Stimulated activated naive CD4-positive, alpha-beta T cell (primary cell): ENCODE results near the gene RNF114.
"Not testable (repeated sequence)": the region's sequence is repeated elsewhere in the genome, so short reads cannot be mapped to it uniquely, and the experiment has no call there.

ENCODE experiments used
- DNase-seq, 6 experiments: peaks; one replicate each; lab custom pipeline; 2025; lab: John Stamatoyannopoulos, UW

The RNF114 gene

DNA sequence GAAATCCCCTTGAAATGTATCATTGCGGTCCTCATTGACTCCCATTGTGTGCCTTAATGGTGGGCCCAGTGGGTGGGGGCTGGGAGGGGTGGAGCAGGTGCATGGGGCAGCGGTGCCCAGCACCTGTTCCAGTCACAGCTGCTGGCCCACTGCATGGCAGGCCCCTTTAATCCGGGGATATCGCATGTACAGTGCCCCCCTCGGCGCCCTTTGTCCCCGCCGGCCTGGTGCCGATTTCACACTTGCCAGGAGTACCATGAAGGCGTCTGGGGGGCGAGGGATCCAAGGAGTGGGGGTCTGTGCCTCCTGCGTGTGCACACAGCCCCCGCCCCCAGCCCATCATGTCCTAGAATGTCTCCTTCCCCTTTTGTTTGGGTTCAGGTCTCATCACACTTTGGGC lies 49.4 kb downstream of the RNF114 start:
- no peak for DNase-seq

DNA sequence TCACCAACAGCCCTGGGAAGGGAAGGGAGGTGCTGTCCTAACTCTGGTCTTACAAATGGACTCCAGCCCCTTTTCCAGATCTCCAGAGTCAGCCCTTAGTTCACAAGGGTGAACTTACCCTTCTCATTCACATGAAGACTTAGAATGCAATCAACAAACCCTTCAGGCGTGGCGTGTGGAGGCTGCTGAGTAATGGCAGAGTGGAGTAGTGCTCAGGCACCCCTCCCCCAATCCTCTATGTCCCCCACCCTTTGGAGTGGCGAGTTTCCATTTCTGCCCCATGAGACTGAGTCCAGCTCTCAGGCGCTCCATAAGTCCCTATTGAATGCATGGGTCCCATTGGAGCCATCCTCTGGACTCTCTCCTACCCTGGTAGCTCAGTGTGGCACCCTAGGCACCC lies 49.9 kb downstream of the RNF114 start:
- no peak for DNase-seq

DNA sequence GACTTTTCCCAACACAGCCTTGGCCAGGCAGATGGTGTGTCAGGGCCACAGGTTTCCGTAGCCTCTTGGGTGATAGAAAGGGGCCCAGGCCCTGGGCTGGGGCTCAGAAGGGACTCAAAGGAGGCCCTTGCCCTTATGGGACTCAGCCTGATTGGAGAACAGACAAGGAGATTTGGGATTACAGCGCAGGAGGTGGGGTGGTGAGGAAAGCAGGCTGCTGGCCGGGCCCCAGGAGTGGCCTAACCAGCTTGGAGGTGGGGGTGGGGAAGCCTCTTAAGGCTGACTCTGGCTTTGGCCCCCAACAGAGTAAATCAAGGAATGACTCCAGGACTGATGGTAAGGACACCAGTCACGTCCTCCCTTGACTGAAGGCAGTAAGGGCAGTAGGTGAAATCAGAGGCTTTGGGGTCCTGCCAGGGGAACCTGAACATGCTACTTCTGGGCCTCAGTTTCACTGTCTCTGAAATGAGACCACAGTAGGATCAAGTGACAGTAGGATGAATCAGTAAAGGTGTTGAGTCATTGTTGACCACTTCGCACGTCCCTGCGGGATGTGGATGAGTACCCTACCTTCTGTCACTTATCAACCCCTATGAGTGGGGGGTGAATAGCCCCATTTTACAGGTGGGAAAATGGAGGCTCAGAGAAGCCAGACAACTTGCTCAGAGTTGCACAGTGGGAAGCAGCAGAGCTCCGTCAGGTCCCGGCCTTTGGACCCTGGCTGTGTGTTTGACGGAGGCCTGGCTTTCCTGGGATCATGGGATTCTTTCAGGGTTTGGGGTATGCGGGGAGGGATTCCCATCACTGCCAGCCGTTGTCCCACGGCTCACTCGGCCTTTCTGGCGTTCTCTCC lies 51.0 kb downstream of the RNF114 start:
- DNase-seq = no peak

DNA sequence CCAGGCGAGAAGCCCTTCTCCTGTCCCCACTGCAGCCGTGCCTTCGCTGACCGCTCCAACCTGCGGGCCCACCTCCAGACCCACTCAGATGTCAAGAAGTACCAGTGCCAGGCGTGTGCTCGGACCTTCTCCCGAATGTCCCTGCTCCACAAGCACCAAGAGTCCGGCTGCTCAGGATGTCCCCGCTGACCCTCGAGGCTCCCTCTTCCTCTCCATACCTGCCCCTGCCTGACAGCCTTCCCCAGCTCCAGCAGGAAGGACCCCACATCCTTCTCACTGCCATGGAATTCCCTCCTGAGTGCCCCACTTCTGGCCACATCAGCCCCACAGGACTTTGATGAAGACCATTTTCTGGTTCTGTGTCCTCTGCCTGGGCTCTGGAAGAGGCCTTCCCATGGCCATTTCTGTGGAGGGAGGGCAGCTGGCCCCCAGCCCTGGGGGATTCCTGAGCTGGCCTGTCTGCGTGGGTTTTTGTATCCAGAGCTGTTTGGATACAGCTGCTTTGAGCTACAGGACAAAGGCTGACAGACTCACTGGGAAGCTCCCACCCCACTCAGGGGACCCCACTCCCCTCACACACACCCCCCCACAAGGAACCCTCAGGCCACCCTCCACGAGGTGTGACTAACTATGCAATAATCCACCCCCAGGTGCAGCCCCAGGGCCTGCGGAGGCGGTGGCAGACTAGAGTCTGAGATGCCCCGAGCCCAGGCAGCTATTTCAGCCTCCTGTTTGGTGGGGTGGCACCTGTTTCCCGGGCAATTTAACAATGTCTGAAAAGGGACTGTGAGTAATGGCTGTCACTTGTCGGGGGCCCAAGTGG lies 51.9 kb downstream of the RNF114 start:
- no peak for DNase-seq

GRCh38 chr20:49989234-49990065 lies 53.3 kb downstream of the RNF114 start:
- DNase-seq = no peak

DNA sequence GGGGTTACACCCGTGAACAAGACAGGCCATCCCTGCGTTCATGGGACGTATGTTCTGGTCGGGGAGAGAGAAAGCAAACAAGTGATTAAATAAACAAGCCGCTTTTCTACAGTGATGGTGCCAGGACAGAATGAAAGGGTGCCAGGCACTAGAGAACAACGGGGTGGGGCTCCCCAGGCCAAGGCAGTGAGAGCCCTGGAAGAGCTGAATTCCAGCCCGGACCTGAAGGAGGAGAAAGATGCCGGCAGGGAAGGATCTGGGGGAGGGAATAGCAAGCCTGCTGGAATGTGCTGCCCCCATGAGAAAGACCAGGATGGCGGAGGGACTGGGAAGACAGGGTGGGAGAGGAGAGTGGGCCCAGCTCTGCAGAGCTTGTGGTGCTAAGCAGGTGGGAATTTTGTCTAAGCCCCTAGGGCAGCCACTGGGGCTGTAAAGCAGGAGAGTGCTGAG lies 54.1 kb downstream of the RNF114 start:
- no peak for DNase-seq

DNA sequence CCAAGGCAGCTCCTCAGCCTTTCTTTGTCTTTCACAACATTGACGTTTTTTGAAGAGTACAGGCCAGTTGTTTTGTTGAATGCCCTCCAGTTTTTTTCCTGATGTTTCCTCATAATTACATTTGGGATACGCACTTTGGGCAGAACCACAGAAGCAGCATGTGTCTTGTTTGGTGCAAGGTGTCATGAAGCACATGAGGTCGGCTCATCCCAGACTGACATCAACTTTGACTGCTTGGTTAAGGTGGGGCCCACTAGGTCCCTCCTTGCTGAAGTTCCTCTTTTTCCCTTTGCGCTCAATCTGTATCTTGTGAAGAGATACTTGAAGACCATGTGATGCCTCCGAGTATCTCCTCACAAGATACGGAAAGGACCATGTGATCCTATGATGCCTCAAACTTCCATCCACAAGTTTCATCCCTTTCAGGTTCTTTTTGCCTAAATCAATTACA lies 57.1 kb downstream of the RNF114 start:
- no peak for DNase-seq

GRCh38 chr20:49995586-49995985 lies 59.4 kb downstream of the RNF114 start:
- no peak for DNase-seq

DNA sequence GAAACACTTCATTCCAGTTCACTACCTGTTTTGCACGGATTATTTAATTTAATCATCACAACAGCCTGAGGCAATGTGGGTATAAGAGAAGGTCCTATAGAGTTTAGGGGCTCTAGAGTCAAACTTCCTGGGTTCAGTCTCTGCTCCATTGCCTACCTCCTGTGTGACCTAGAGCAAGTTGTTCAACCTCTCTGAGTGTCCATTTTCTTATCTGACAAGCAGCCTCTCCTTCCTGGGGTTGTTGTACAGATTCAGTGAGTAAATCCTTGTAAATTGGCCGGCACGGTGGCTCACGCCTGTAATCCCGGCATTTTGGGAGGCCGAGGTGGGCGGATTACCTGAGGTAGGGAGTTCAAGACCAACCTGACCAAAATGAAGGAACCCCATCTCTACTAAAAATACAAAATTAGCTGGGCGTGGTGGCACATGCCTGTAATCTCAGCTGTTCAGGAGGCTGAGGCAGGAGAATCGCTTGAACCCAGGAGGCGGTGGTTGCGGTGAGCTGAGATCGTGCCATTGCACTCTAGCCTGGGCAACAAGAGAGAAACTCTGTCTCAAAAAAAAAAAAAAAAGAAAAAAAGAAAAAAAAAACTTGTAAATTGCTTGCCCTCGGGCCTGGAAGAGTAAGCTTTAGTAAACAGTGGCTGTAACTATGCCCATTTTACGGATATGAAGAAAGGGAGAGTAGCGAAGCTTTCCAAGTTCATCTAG lies 62.4 kb downstream of the RNF114 start:
- DNase-seq = not testable (repeated sequence)

- DNase-seq = no peak
Measured at GRCh38 chr20:49999329-49999728, 63.1 kb downstream of the RNF114 start.

GRCh38 chr20:50000548-50001222 lies 64.5 kb downstream of the RNF114 start:
- DNase-seq = not testable (repeated sequence)

GRCh38 chr20:50001784-50002311 lies 65.7 kb downstream of the RNF114 start:
- no peak for DNase-seq

DNA sequence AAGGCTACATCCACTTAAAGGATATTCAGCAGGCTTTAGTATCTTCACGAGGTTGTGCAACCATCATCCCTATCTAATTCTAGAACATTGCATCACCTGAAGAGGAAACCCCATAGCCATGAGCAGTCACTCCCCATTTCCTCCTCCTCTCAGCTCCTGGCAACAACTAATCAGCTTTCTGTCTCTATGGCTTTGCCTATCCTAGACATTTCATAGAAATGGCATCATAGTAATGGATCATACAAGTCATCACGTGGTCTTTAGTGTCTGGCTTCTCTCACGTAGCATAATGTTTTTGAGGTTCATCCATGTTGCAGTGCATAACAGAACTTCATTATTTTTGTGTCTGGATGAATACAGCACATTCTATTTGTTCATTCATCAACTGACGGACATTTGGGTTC lies 67.1 kb downstream of the RNF114 start:
- DNase-seq = no peak
